ENCODE data around the gene C1QL2. TPM values are rescaled to one million over a fixed set of nuclear protein-coding genes. Genes with fewer than 3 reads are reported as not detected.

The C1QL2 gene
- total RNA-seq, 2 donors from 2014 or later: not detected

DNA sequence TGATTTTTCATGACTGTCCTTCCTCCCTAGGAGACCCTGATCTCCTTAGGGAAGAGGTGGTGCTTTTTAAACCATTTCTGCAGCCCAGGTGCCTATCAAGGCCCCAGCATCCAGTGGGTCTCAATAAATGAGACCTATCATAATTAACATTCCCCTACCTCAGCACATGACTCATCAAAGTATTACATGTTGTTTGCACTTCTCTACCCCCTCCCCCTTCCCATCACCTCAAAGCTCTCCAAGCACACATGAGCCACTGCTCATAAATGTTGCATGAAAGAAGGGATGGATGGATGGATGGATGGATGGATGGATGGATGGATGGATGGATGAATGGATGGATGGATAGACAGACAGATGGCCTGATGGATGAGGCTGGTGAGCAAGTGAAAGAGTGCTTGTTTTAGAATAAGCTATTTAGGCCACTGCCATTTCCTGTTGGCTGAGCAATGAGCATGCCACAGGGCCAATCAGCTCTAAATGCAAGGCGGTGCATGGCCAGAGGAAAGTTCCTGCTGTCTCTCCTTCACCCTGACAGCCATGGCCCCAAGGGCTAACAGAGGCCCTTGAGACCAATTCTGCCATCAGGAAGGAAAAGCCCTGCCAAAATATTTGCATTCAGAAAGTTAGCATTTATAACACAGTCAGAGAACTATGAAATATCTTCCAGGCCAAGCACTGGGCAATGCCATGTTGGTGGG lies 44.2 kb upstream of the C1QL2 start:
- Histone ChIP-seq H3K36me3 (no peaks in the 10 kb centered on the region), H3K9me3 (no peaks in the 10 kb centered on the region), H3K27me3 (no peaks in the 10 kb centered on the region), H3K4me1 (no peaks in the 10 kb centered on the region), H3K27ac (no peak overlapping the region), H3K9ac (ENCODE audit: low read depth in 2 of 2, low read length in 2 of 2) (no peak overlapping the region), H3K4me3 (no peak overlapping the region)
- intact Hi-C loops (cut with DNase I): no loop called here
- no peak for DNase-seq
- TF ChIP-seq, protein P1, sequence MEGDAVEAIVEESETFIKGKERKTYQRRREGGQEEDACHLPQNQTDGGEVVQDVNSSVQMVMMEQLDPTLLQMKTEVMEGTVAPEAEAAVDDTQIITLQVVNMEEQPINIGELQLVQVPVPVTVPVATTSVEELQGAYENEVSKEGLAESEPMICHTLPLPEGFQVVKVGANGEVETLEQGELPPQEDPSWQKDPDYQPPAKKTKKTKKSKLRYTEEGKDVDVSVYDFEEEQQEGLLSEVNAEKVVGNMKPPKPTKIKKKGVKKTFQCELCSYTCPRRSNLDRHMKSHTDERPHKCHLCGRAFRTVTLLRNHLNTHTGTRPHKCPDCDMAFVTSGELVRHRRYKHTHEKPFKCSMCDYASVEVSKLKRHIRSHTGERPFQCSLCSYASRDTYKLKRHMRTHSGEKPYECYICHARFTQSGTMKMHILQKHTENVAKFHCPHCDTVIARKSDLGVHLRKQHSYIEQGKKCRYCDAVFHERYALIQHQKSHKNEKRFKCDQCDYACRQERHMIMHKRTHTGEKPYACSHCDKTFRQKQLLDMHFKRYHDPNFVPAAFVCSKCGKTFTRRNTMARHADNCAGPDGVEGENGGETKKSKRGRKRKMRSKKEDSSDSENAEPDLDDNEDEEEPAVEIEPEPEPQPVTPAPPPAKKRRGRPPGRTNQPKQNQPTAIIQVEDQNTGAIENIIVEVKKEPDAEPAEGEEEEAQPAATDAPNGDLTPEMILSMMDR (IDR thresholded peaks at IDR 0.05): no peak

- intact Hi-C loops (cut with DNase I): no loop called here
- Histone ChIP-seq H3K27me3 (no peaks in the 10 kb centered on the region), H3K4me1 (no peaks in the 10 kb centered on the region), H3K36me3 (no peaks in the 10 kb centered on the region), H3K9ac (ENCODE audit: low read depth in 2 of 2, low read length in 2 of 2) (no peak overlapping the region), H3K4me3 (no peak overlapping the region), H3K9me3 (no peaks in the 10 kb centered on the region), H3K27ac (no peak overlapping the region)
- TF ChIP-seq, protein P1 (IDR thresholded peaks at IDR 0.05): no peak
- DNase-seq: no peak
These were observed 43.3 kb upstream of the C1QL2 start for GRCh38 chr2:119201815-119202214.

- Histone ChIP-seq H3K9ac (ENCODE audit: low read depth in 2 of 2, low read length in 2 of 2) (no peak overlapping the region), H3K36me3 (no peaks in the 10 kb centered on the region), H3K27ac (no peak overlapping the region), H3K27me3 (no peaks in the 10 kb centered on the region), H3K4me3 (no peak overlapping the region), H3K4me1 (no peaks in the 10 kb centered on the region), H3K9me3 (no peaks in the 10 kb centered on the region)
- no peak for DNase-seq
- intact Hi-C loops (cut with DNase I): no loop called here
- TF ChIP-seq, protein P1 (IDR thresholded peaks at IDR 0.05): no peak
These were observed 39.8 kb upstream of the C1QL2 start for GRCh38 chr2:119198240-119198840.

GRCh38 chr2:119197529-119198239 lies 39.1 kb upstream of the C1QL2 start:
- no peak for DNase-seq

DNA sequence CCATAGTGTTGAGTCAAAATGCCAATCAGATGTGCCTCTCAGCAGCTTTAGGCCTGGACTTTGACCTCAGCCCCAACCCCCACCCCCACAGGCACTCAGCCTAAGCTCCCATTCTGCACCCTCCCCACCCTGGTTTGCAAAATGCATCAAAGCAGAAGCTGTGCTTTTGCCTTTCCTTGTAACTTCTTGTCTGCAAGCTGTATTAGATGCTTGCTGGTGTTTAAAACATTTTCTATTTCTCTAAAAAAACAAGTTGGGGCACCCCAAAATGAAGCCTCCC lies 38.5 kb upstream of the C1QL2 start:
- no peak for DNase-seq
- H3K4me1 ChIP-seq: no peaks in the 10 kb centered on the region
- H3K27me3 ChIP-seq: no peaks in the 10 kb centered on the region
- H3K36me3 ChIP-seq: no peaks in the 10 kb centered on the region
- H3K9ac ChIP-seq (ENCODE audit: low read depth in 2 of 2, low read length in 2 of 2): no peak overlapping the region
- H3K4me3 ChIP-seq: no peak overlapping the region
- no peak overlapping the region for H3K27ac ChIP-seq
- intact Hi-C loops (cut with DNase I): no loop called here
- TF ChIP-seq, protein P1 (IDR thresholded peaks at IDR 0.05): no peak
- H3K9me3 ChIP-seq: no peaks in the 10 kb centered on the region

More at GRCh38 chr2:119197529-119198239, 39.1 kb upstream of the C1QL2 start:
- TF ChIP-seq, protein P1 (IDR thresholded peaks at IDR 0.05): no peak
- Histone ChIP-seq H3K27me3 (no peaks in the 10 kb centered on the region), H3K9ac (ENCODE audit: low read depth in 2 of 2, low read length in 2 of 2) (no peak overlapping the region), H3K9me3 (no peaks in the 10 kb centered on the region), H3K4me1 (no peaks in the 10 kb centered on the region), H3K4me3 (no peak overlapping the region), H3K27ac (no peak overlapping the region), H3K36me3 (no peaks in the 10 kb centered on the region)
- intact Hi-C loops (cut with DNase I): no loop called here
